K562 (cell line): Measurements from ENCODE around the gene PATJ. TPM values are rescaled to one million over a fixed set of nuclear protein-coding genes. Genes with fewer than 3 reads are reported as not detected.
A peak's percentile ranks its signal among the peaks of the same experiment; 100 is the strongest.

Experiments
- BRF1 ChIP-seq: IDR thresholded peaks from 3 replicates; pipeline ENCODE4 v1.6.1; 2011; ENCODE audit warnings: borderline replicate concordance, mild to moderate bottlenecking; ENCODE audit not compliant: insufficient read length; ENCODE audit errors: extremely low read depth
- CTBP1 ChIP-seq: fragments of 450-650 bp; IDR thresholded peaks from 2 replicates; pipeline ENCODE4 v1.6.1; 2016; ENCODE audit warnings: borderline replicate concordance
- CTCFL ChIP-seq: IDR thresholded peaks from 2 replicates; pipeline ENCODE4 v1.6.1; 2011; ENCODE audit warnings: borderline replicate concordance, low read depth, mild to moderate bottlenecking, moderate library complexity, low read length; ENCODE audit not compliant: insufficient read depth, poor library complexity, severe bottlenecking
- DPF2 ChIP-seq: fragments of 450-650 bp; IDR thresholded peaks from 2 replicates; pipeline ENCODE4 v1.6.1; 2016
- E2F3 ChIP-seq: fragments of 250-450 bp; sonication (Bioruptor Pico); IDR thresholded peaks from 2 replicates; pipeline ENCODE4 v1.4.0; 2020; ENCODE audit warnings: mild to moderate bottlenecking
- HMG20A ChIP-seq: fragments of 450-650 bp; formaldehyde crosslinking; conservative IDR thresholded peaks from 2 replicates; pipeline ENCODE4 v1.4.0; 2020; ENCODE audit warnings: mild to moderate bottlenecking, mixed read lengths
- NFE2L1 ChIP-seq: fragments of 450-650 bp; IDR thresholded peaks from 2 replicates; pipeline ENCODE4 v1.6.1; 2016; ENCODE audit warnings: missing genetic modification characterization, low read depth, mild to moderate bottlenecking, missing compliant biosample characterization, moderate library complexity, borderline replicate concordance
- PKNOX1 ChIP-seq: fragments of 450-650 bp; IDR thresholded peaks from 2 replicates; pipeline ENCODE4 v1.6.1; 2016
- RCOR1 ChIP-seq, 2 experiments: IDR thresholded peaks; 2 replicates each; pipeline ENCODE4 v1.6.1; 2012; ENCODE audit warnings: low read depth in 2 of 2, low read length in 2 of 2, borderline replicate concordance in 1 of 2, improper control_type of control experiment in 1 of 2
- SIN3B ChIP-seq: fragments of 450-650 bp; IDR thresholded peaks from 2 replicates; pipeline ENCODE4 v1.6.1; 2017; ENCODE audit warnings: low read depth, mild to moderate bottlenecking, moderate library complexity
- ZNF699 ChIP-seq: fragments of 250-450 bp; sonication (Bioruptor Pico); IDR thresholded peaks from 2 replicates; pipeline ENCODE4 v1.8.0; 2021; ENCODE audit warnings: mild to moderate bottlenecking, moderate library complexity; ENCODE audit not compliant: insufficient replicate concordance
- polyA plus RNA-seq, 8 experiments: library from polyadenylated mRNA; depleted of rRNA in 4 of 8; stranded (reverse) in 5 of 8; unstranded in 3 of 8; fragments of >200 nt; fragmentation: Nextera tagmentation in 2 of 8; fragmentation: Illumina TruSeq in 1 of 8; extraction: Ambion mirVana in 2 of 8; extraction: Trizol in 1 of 8; gene quantifications; 2 replicates each; pipeline versions ENCODE4 v1.2.1 to v1.2.3, GENCODE V29; 2011 to 2014; ENCODE audit warnings: inconsistent platforms in 1 of 8, missing spikeins in 1 of 8
- total RNA-seq, 7 experiments: library from RNA; depleted of rRNA in 6 of 7; stranded (reverse); fragments of >200 nt in 6 of 7; fragmentation: Illumina TruSeq in 2 of 7; extraction: Trizol in 2 of 7; gene quantifications; 2 replicates each; pipeline versions ENCODE4 v1.2.1 to v1.2.3, GENCODE V29; 2011 to 2021; ENCODE audit warnings: low replicate concordance in 1 of 7
- TF ChIP-seq, protein P1 (sequence below), 2 experiments: fragments of 200-800 bp in 1 of 2; sonication (Bioruptor generic) in 1 of 2; sonication (generic) in 1 of 2; formaldehyde crosslinking in 1 of 2; IDR thresholded peaks in 1 of 2; conservative IDR thresholded peaks in 1 of 2; 2 replicates each; pipeline versions ENCODE4 v1.5.0 to v1.6.1; 2016 to 2020; ENCODE audit warnings: missing compliant biosample characterization in 1 of 2, missing genetic modification characterization in 1 of 2, missing genetic modification reagents in 1 of 2
- TF ChIP-seq, protein P2 (sequence below), 2 experiments: IDR thresholded peaks in 1 of 2; conservative IDR thresholded peaks in 1 of 2; 2 replicates each; pipeline ENCODE4 v1.6.1; 2016; ENCODE audit warnings: low read depth in 2 of 2, mild to moderate bottlenecking in 1 of 2, missing compliant biosample characterization in 1 of 2, missing genetic modification characterization in 1 of 2, moderate library complexity in 1 of 2
- TF ChIP-seq, protein P3 (sequence below): fragments of 450-650 bp; IDR thresholded peaks from 2 replicates; pipeline ENCODE4 v1.6.1; 2018; ENCODE audit not compliant: partially characterized antibody

Gene PATJ
- total and polyA plus RNA-seq, 9 of the 15 experiments (the other 6 are each of a cell fraction or from before 2014, with no cell fraction given) = 0.22 TPM; not detected in 8

DNA sequence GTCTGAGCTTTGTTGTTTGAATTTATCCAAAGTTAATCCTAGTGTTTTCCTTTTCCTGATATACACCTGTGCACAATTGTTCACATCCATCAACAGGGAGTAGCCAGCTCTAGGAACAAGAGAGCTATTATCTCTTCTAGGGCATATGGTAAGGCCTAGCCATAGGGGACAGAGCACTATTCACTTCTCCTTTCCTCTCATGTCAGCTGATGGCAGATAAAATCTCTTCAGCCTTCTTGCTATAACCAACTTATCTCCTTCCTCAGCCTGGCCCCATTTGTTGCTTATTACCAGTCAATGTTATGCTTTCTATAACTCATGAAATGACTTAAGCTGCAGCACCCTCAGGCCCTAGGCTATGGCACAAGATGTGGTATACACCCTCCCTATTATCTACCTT lies 38.9 kb downstream of the PATJ start (continued):
- TF ChIP-seq PKNOX1 (peak; percentile 66), SIN3B (no peak), CTCFL (no peak), HMG20A (CRISPR knock-in tag) (no peak), NFE2L1 (tag) (no peak), RCOR1 (IDR thresholded peaks at IDR 0.05; ENCODE audit: borderline replicate concordance in 1 of 2, low read depth in 2 of 2, low read length in 2 of 2) (0 out of 4 replicates have a peak, but pooled peaks of 1 of the 2 experiments have one; percentile 38), DPF2 (no peak), CTBP1 (peak; percentile 72; the same call in 1 of the 2 replicates), E2F3 (CRISPR knock-in tag) (no peak), ZNF699 (CRISPR knock-in tag) (no peak), BRF1 (no peak)
- TF ChIP-seq, protein P1, sequence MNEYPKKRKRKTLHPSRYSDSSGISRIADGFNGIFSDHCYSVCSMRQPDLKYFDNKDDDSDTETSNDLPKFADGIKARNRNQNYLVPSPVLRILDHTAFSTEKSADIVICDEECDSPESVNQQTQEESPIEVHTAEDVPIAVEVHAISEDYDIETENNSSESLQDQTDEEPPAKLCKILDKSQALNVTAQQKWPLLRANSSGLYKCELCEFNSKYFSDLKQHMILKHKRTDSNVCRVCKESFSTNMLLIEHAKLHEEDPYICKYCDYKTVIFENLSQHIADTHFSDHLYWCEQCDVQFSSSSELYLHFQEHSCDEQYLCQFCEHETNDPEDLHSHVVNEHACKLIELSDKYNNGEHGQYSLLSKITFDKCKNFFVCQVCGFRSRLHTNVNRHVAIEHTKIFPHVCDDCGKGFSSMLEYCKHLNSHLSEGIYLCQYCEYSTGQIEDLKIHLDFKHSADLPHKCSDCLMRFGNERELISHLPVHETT (CRISPR knock-in tag; conservative IDR thresholded peaks at IDR 0.05 in 1 of 2, IDR thresholded peaks at IDR 0.05 in 1 of 2) = peak in 1 of 2 experiments; percentile 48; a peak in 1 of 4 replicates
- TF ChIP-seq, protein P2, sequence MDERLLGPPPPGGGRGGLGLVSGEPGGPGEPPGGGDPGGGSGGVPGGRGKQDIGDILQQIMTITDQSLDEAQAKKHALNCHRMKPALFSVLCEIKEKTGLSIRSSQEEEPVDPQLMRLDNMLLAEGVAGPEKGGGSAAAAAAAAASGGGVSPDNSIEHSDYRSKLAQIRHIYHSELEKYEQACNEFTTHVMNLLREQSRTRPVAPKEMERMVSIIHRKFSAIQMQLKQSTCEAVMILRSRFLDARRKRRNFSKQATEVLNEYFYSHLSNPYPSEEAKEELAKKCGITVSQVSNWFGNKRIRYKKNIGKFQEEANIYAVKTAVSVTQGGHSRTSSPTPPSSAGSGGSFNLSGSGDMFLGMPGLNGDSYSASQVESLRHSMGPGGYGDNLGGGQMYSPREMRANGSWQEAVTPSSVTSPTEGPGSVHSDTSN (CRISPR knock-in tag; IDR thresholded peaks at IDR 0.05; ENCODE audit: low read depth) = no peak
- TF ChIP-seq, protein P2 (tag; conservative IDR thresholded peaks at IDR 0.05; ENCODE audit: low read depth) = peak; percentile 59; the same call in 1 of the 2 replicates
- TF ChIP-seq, protein P3, sequence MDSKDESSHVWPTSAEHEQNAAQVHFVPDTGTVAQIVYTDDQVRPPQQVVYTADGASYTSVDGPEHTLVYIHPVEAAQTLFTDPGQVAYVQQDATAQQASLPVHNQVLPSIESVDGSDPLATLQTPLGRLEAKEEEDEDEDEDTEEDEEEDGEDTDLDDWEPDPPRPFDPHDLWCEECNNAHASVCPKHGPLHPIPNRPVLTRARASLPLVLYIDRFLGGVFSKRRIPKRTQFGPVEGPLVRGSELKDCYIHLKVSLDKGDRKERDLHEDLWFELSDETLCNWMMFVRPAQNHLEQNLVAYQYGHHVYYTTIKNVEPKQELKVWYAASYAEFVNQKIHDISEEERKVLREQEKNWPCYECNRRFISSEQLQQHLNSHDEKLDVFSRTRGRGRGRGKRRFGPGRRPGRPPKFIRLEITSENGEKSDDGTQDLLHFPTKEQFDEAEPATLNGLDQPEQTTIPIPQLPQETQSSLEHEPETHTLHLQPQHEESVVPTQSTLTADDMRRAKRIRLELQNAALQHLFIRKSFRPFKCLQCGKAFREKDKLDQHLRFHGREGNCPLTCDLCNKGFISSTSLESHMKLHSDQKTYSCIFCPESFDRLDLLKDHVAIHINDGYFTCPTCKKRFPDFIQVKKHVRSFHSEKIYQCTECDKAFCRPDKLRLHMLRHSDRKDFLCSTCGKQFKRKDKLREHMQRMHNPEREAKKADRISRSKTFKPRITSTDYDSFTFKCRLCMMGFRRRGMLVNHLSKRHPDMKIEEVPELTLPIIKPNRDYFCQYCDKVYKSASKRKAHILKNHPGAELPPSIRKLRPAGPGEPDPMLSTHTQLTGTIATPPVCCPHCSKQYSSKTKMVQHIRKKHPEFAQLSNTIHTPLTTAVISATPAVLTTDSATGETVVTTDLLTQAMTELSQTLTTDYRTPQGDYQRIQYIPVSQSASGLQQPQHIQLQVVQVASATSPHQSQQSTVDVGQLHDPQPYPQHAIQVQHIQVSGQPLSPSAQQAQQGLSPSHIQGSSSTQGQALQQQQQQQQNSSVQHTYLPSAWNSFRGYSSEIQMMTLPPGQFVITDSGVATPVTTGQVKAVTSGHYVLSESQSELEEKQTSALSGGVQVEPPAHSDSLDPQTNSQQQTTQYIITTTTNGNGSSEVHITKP = no peak
